ENCODE results near the gene INSYN2A. TPM values are rescaled to one million over a fixed set of nuclear protein-coding genes. Genes with fewer than 3 reads are reported as not detected.

The INSYN2A gene
- total and polyA plus RNA-seq, 4 donors = 0.54 TPM; not detected in 3

DNA sequence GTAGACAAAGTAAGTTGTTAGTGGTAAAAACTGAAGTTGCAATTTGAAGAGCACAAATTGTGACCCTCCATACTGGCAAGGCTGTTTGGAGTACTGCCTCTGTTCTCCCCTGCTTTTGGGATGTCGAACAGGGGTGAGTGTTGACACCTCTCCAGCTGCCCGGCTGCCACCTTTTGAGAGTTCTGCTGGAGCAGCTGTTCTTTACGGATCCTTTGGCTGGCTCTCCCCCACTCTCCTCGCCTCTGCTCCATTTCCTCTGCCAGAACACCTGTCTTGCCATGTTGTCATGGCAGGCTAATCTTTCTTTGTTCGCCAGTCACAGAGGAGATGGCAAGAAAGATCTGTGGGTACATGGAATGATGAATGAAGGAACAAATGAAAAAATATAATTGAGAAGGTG lies 34.9 kb downstream of the INSYN2A start:
- no peaks in the 10 kb centered on the region for H3K27me3 ChIP-seq (ENCODE audit: control insufficient read depth in 4 of 4, insufficient read depth in 4 of 4, low read length in 3 of 4)
- no peak overlapping the region for H3K4me3 ChIP-seq (ENCODE audit: low read depth in 1 of 3, low read length in 3 of 3)
- H3K9ac ChIP-seq (ENCODE audit: low read depth in 1 of 2, low read length in 2 of 2) = no peak overlapping the region
- H3K27ac ChIP-seq (ENCODE audit: low read depth in 1 of 2, low read length in 2 of 2) = no peak overlapping the region
- no peaks in the 10 kb centered on the region for H3K4me1 ChIP-seq (ENCODE audit: control insufficient read depth in 4 of 4, insufficient read depth in 4 of 4, low read length in 3 of 4)
- H3K36me3 ChIP-seq (ENCODE audit: control insufficient read depth in 4 of 4, insufficient read depth in 3 of 4, low read depth in 1 of 4, low read length in 3 of 4) = no peaks in the 10 kb centered on the region
- H3K9me3 ChIP-seq (ENCODE audit: control insufficient read depth in 4 of 4, low read length in 3 of 4) = no peaks in the 10 kb centered on the region
- 95% methylated on average over 5 of the region's 5 CpGs for WGBS
- no peak for DNase-seq (ENCODE audit: low spot score)
- TF ChIP-seq TAF1 (conservative IDR thresholded peaks at IDR 0.05) = no peak
- no peak for TF ChIP-seq RAD21 (IDR thresholded peaks at IDR 0.05)
- TF ChIP-seq GABPA (IDR thresholded peaks at IDR 0.05 in 1 of 2, conservative IDR thresholded peaks at IDR 0.05 in 1 of 2) = no peak

DNA sequence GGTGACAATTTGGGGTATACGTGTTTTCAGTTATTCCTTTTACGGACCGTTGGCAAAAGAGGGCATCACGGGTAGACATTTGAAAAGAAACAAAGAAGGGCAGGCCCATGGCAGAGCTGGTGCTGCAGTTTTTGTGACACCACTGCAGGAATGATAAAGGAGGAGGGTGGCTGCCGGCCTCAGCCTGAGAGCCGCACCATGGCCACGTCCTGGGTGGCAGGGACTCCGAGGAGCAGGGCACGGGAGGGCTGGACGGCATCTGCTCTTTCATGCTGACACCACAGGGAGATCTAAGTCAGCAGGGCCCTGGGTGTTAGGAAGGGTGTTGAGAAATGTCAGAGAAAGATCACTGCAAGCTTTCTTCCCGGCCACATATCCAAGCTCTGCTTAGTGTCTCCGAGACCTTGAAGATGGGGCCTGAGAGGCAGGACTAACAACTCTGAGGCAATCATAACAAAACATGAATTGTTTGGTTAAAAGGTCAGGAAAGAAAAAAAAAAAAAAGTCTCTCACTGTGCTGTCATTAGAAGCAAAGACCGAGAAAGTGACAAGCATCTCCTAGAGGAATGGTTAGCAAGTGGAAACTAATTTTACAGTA lies 36.6 kb downstream of the INSYN2A start:
- DNase-seq (ENCODE audit: low spot score) = no peak

DNA sequence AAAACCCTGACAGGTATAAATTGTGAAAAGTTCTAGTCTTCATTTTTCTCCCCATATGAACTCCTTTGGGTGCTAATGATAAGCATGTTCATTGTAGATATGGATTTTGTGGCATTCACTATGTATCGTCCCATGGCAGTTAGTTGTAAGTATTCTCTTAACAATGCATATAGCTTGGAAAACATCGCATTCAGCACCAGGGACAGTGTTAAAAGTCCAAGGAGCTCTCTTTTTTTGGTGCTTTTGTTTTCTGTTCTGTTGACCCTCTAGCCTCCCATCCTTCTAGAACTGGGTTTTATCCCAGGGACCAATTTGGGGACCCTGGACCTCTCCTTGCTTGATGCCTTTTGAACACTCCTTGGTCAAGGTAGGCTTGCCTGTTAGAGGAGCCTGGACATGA lies 37.7 kb downstream of the INSYN2A start:
- no peak overlapping the region for H3K27ac ChIP-seq (ENCODE audit: low read depth in 1 of 2, low read length in 2 of 2)
- 96% methylated on average over 2 of the region's 2 CpGs for WGBS
- no peak for DNase-seq (ENCODE audit: low spot score)
- H3K9me3 ChIP-seq (ENCODE audit: control insufficient read depth in 4 of 4, low read length in 3 of 4) = no peaks in the 10 kb centered on the region
- no peak overlapping the region for H3K4me3 ChIP-seq (ENCODE audit: low read depth in 1 of 3, low read length in 3 of 3)
- H3K4me1 ChIP-seq (ENCODE audit: control insufficient read depth in 4 of 4, insufficient read depth in 4 of 4, low read length in 3 of 4) = no peaks in the 10 kb centered on the region
- TF ChIP-seq RXRA (IDR thresholded peaks at IDR 0.05) (no peak), HNF4G (IDR thresholded peaks at IDR 0.05) (no peak), EGR1 (IDR thresholded peaks at IDR 0.05; ENCODE audit: low read depth in 2 of 2) (no peak), FOXA2 (IDR thresholded peaks at IDR 0.05) (no peak)
- TF ChIP-seq, protein P1, sequence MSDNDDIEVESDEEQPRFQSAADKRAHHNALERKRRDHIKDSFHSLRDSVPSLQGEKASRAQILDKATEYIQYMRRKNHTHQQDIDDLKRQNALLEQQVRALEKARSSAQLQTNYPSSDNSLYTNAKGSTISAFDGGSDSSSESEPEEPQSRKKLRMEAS (IDR thresholded peaks at IDR 0.05) = no peak
- TF ChIP-seq, protein P2, sequence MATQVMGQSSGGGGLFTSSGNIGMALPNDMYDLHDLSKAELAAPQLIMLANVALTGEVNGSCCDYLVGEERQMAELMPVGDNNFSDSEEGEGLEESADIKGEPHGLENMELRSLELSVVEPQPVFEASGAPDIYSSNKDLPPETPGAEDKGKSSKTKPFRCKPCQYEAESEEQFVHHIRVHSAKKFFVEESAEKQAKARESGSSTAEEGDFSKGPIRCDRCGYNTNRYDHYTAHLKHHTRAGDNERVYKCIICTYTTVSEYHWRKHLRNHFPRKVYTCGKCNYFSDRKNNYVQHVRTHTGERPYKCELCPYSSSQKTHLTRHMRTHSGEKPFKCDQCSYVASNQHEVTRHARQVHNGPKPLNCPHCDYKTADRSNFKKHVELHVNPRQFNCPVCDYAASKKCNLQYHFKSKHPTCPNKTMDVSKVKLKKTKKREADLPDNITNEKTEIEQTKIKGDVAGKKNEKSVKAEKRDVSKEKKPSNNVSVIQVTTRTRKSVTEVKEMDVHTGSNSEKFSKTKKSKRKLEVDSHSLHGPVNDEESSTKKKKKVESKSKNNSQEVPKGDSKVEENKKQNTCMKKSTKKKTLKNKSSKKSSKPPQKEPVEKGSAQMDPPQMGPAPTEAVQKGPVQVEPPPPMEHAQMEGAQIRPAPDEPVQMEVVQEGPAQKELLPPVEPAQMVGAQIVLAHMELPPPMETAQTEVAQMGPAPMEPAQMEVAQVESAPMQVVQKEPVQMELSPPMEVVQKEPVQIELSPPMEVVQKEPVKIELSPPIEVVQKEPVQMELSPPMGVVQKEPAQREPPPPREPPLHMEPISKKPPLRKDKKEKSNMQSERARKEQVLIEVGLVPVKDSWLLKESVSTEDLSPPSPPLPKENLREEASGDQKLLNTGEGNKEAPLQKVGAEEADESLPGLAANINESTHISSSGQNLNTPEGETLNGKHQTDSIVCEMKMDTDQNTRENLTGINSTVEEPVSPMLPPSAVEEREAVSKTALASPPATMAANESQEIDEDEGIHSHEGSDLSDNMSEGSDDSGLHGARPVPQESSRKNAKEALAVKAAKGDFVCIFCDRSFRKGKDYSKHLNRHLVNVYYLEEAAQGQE (IDR thresholded peaks at IDR 0.05) = peak; percentile 19
- H3K9ac ChIP-seq (ENCODE audit: low read depth in 1 of 2, low read length in 2 of 2) = no peak overlapping the region
- no peaks in the 10 kb centered on the region for H3K27me3 ChIP-seq (ENCODE audit: control insufficient read depth in 4 of 4, insufficient read depth in 4 of 4, low read length in 3 of 4)
- no peaks in the 10 kb centered on the region for H3K36me3 ChIP-seq (ENCODE audit: control insufficient read depth in 4 of 4, insufficient read depth in 3 of 4, low read depth in 1 of 4, low read length in 3 of 4)

More for the DNA sequence above, 36.6 kb downstream of the INSYN2A start:
- Histone ChIP-seq H3K36me3 (ENCODE audit: control insufficient read depth in 4 of 4, insufficient read depth in 3 of 4, low read depth in 1 of 4, low read length in 3 of 4) (no peaks in the 10 kb centered on the region), H3K9ac (ENCODE audit: low read depth in 1 of 2, low read length in 2 of 2) (no peak overlapping the region), H3K4me3 (ENCODE audit: low read depth in 1 of 3, low read length in 3 of 3) (no peak overlapping the region), H3K27me3 (ENCODE audit: control insufficient read depth in 4 of 4, insufficient read depth in 4 of 4, low read length in 3 of 4) (no peaks in the 10 kb centered on the region), H3K4me1 (ENCODE audit: control insufficient read depth in 4 of 4, insufficient read depth in 4 of 4, low read length in 3 of 4) (no peaks in the 10 kb centered on the region), H3K9me3 (ENCODE audit: control insufficient read depth in 4 of 4, low read length in 3 of 4) (no peaks in the 10 kb centered on the region), H3K27ac (ENCODE audit: low read depth in 1 of 2, low read length in 2 of 2) (no peak overlapping the region)
- TF ChIP-seq, protein P3, sequence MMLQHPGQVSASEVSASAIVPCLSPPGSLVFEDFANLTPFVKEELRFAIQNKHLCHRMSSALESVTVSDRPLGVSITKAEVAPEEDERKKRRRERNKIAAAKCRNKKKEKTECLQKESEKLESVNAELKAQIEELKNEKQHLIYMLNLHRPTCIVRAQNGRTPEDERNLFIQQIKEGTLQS (IDR thresholded peaks at IDR 0.05) = no peak
- TF ChIP-seq HNF4G (IDR thresholded peaks at IDR 0.05) (no peak), HNF4A (conservative IDR thresholded peaks at IDR 0.05) (no peak), TAF1 (conservative IDR thresholded peaks at IDR 0.05) (no peak), SP1 (IDR thresholded peaks at IDR 0.05) (no peak), YY1 (IDR thresholded peaks at IDR 0.05) (no peak), FOXA1 (IDR thresholded peaks at IDR 0.05) (no peak), NR2F2 (IDR thresholded peaks at IDR 0.05) (no peak), EGR1 (IDR thresholded peaks at IDR 0.05; ENCODE audit: low read depth in 2 of 2) (no peak), JUND (IDR thresholded peaks at IDR 0.05) (no peak), RAD21 (IDR thresholded peaks at IDR 0.05) (no peak), FOXA2 (IDR thresholded peaks at IDR 0.05) (no peak), RXRA (IDR thresholded peaks at IDR 0.05) (no peak), GABPA (IDR thresholded peaks at IDR 0.05 in 1 of 2, conservative IDR thresholded peaks at IDR 0.05 in 1 of 2) (no peak)
- TF ChIP-seq, protein P2 (IDR thresholded peaks at IDR 0.05) = no peak
- 90% methylated on average over 13 of the region's 13 CpGs for WGBS
